Kidney (tissue), 14 donors: ENCODE measurements around the gene MYOCOS. TPM values are rescaled to one million over a fixed set of nuclear protein-coding genes. Genes with fewer than 3 reads are reported as not detected.

Experiments
- DNase-seq, 5 donors: peaks; one replicate each; pipeline ENCODE4 v3.0.0-alpha.2; 2013 to 2020
- FAIRE-seq: peaks from 2 replicates; lab custom pipeline; 2012; peaks lifted over from hg19 to GRCh38; lab: Jason Lieb, UNC
- H3K27ac ChIP-seq, 2 donors: one replicate each; pipeline ENCODE4 v1.7.0; 2013; ENCODE audit warnings: low read depth in 2 of 2, low read length in 2 of 2, inconsistent platforms in 1 of 2
- H3K27me3 ChIP-seq: one replicate; pipeline ENCODE4 v1.7.1; 2013; ENCODE audit warnings: low read length, inconsistent platforms; ENCODE audit not compliant: control insufficient read depth, insufficient read depth
- H3K36me3 ChIP-seq, 3 donors: one replicate each; pipeline versions ENCODE4 v1.7.0 to v1.7.1; 2013; ENCODE audit warnings: low read length in 3 of 3, control low read depth in 1 of 3, inconsistent platforms in 1 of 3; ENCODE audit not compliant: insufficient read depth in 3 of 3, control insufficient read depth in 2 of 3
- H3K4me1 ChIP-seq, 3 donors: one replicate each; pipeline versions ENCODE4 v1.7.0 to v1.7.1; 2013; ENCODE audit warnings: low read length in 3 of 3, inconsistent platforms in 1 of 3, low read depth in 1 of 3; ENCODE audit not compliant: control insufficient read depth in 2 of 3, insufficient read depth in 2 of 3
- H3K4me3 ChIP-seq, 3 donors: one replicate each; pipeline versions ENCODE4 v1.7.0 to v1.8.1; 2013; ENCODE audit warnings: low read length in 3 of 3, control low read depth in 1 of 3, inconsistent platforms in 1 of 3
- H3K9ac ChIP-seq, 3 donors: one replicate each; pipeline versions ENCODE4 v1.7.0 to v1.7.1; 2013; ENCODE audit warnings: low read length in 3 of 3, control low read depth in 1 of 3, inconsistent platforms in 1 of 3
- H3K9me3 ChIP-seq, 3 donors: one replicate each; pipeline versions ENCODE4 v1.7.0 to v1.7.1; 2013; ENCODE audit warnings: low read length in 3 of 3, control low read depth in 1 of 3, inconsistent platforms in 1 of 3; ENCODE audit not compliant: control insufficient read depth in 2 of 3, insufficient read depth in 1 of 3
- CTCF ChIP-seq: IDR thresholded peaks from 3 replicates; pipeline ENCODE4 v1.5.1; 2012; ENCODE audit warnings: mild to moderate bottlenecking, moderate library complexity, borderline replicate concordance; ENCODE audit not compliant: insufficient read depth; ENCODE audit errors: extremely low read depth
- intact Hi-C: fragments of 100-400 bp; cut with DNase I; formaldehyde crosslinking; loops from one replicate; pipeline ENCODE4 v1.11.1; 2022
- polyA plus RNA-seq: library from polyadenylated mRNA; stranded (reverse); fragments of 350-450 nt; fragmentation: Illumina TruSeq; extraction: RNeasy Lipid Tissue Mini Kit (QIAGEN cat#74804); gene quantifications from one replicate; pipeline ENCODE4 v1.2.3, GENCODE V29; 2014; ENCODE audit warnings: low read depth, low replicate concordance; ENCODE audit not compliant: insufficient read depth
- total RNA-seq: library from RNA; stranded (reverse); fragmentation: NEBNext Ultra II Directional; extraction: Animal tissue kit (Norgen Biotek cat#: 25700); gene quantifications from one replicate; pipeline ENCODE4 v1.2.1, GENCODE V29; 2021
- donor health status: control.
- donor health status: control.
- donor health status: control.
- donor health status: control.
- donor health status: control.
- donor health status: DM: yes; HTN: yes; CAD: no.
- donor health status: Normal renal cell carcinoma (clear cell type).

Gene MYOCOS
- total and polyA plus RNA-seq, 2 donors from 2014 or later: 0.54 TPM

DNA sequence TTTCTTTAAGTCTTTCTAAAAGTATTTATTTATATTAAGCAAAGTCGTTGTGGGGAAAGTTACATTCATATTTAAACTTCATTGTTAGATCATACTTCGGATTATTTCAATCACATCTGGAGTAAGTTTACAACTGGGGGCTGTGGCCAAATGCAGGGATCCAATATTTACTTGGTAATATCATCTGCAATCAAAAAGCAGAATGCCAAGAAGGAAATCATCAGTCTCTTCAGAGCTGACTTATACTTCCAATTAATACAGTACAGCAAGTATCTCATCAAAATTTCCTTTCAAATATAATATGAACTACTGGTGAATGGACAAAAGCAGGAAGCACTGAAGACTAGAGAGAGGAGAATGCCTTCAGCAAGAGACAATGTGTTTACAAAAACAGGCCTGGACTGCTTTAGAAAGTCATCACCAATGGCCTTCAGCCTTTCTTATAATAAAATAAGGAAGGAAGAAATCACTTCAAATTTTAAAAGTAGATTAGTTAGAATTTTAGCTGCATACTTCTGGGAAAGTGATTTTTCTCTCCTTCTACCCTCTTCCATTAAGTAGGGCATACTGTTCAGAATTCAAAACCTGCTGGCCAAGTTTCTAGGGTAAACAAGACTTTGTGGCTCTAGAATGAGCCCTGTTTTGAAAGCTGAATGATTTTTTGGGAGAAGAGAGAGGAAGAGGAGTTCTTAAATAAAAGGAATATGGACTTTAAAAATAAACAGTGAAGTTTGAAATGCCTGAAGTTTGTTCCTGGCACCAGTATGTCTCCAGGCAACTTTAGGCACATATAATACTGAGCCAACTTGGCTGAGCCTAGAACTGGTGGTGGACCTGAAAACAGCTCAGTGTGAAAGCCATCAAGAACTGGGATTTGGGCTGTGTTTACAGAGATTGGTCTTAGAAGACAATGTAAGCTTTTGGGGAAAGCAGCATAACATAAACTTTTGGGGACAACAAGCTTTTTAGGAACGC, 52.7 kb downstream of the MYOCOS start:
- H3K9me3 ChIP-seq: no peaks in the 10 kb centered on the region
- FAIRE-seq (no peak), DNase-seq (no peak)
- no peak overlapping the region for H3K4me3 ChIP-seq
- H3K9ac ChIP-seq: no peak overlapping the region
- H3K27me3 ChIP-seq: no peaks in the 10 kb centered on the region
- no peaks in the 10 kb centered on the region for H3K4me1 ChIP-seq
- no peak for TF ChIP-seq CTCF
- intact Hi-C loops: no loop called here
- no peaks in the 10 kb centered on the region for H3K36me3 ChIP-seq
- no peak overlapping the region for H3K27ac ChIP-seq

Other genes with a start within 250 kb of the MYOCOS start
- 152 TPM for gene PRRC2C, start 136.7 kb upstream of the MYOCOS start, total RNA-seq
- gene PRRC2C, start 136.7 kb upstream of the MYOCOS start, polyA plus RNA-seq: 28.1 TPM
- 0.66 TPM for gene MYOC, start 30.4 kb downstream of the MYOCOS start, total RNA-seq
- not detected for gene MYOC, start 30.4 kb downstream of the MYOCOS start, polyA plus RNA-seq
- 15.3 TPM for gene VAMP4, start 119.8 kb downstream of the MYOCOS start, total RNA-seq
- 7.5 TPM for gene VAMP4, start 119.8 kb downstream of the MYOCOS start, polyA plus RNA-seq
- 29.0 TPM for gene METTL13, start 159.4 kb downstream of the MYOCOS start, total RNA-seq
- 24.5 TPM for gene METTL13, start 159.4 kb downstream of the MYOCOS start, polyA plus RNA-seq
- gene DNM3, start 219.3 kb downstream of the MYOCOS start, total RNA-seq: 19.1 TPM
- gene DNM3, start 219.3 kb downstream of the MYOCOS start, polyA plus RNA-seq: 5.9 TPM